ENCODE results near the gene TENM4. TPM values are rescaled to one million over a fixed set of nuclear protein-coding genes. Genes with fewer than 3 reads are reported as not detected.

TENM4 gene
- polyA plus RNA-seq, 2 of the 4 experiments (the other 2 are of a cell fraction) = 0.06 to 0.31 TPM

- DNase-seq (ENCODE audit: low read depth in 1 of 2, low spot score in 1 of 2) = no peak
- ATAC-seq = no peak
- POLR2A ChIA-PET = no interaction called here
- Histone ChIP-seq H3K4me3 (no peak overlapping the region), H3K4me1 (no peaks in the 10 kb centered on the region), H3K4me2 (no peak overlapping the region), H3K27ac (no peak overlapping the region), H3K9me3 (no peaks in the 10 kb centered on the region)
- FAIRE-seq = no peak
- CTCF ChIA-PET = interaction anchor here (1.2 kb wide), 1 partner anchor 9 kb away, joined by 3 read pairs; the partner anchor contains the start of gene TENM4
- TF ChIP-seq HDAC2 (IDR thresholded peaks at IDR 0.05) (no peak), MYC (IDR thresholded peaks at IDR 0.05; ENCODE audit: borderline replicate concordance, low read length) (no peak), SMC3 (IDR thresholded peaks at IDR 0.05) (no peak), FOSB (CRISPR knock-in tag; IDR thresholded peaks at IDR 0.05) (no peak), EHMT2 (IDR thresholded peaks at IDR 0.05; ENCODE audit: low read depth) (no peak), ZNF302 (CRISPR knock-in tag; IDR thresholded peaks at IDR 0.05) (no peak), ZSCAN20 (CRISPR knock-in tag; IDR thresholded peaks at IDR 0.05) (no peak), ZFP36 (IDR thresholded peaks at IDR 0.05; ENCODE audit: borderline replicate concordance, partially characterized antibody) (no peak), HOXB13 (CRISPR knock-in tag; IDR thresholded peaks at IDR 0.05; ENCODE audit: low read depth) (no peak), HOXA7 (CRISPR knock-in tag; IDR thresholded peaks at IDR 0.05) (no peak), EP300 (IDR thresholded peaks at IDR 0.05) (no peak), RFX5 (IDR thresholded peaks at IDR 0.05) (no peak), GATA3 (IDR thresholded peaks at IDR 0.05; ENCODE audit: borderline replicate concordance) (no peak)
- 15% methylated on average over 2 of the region's 2 CpGs for WGBS (ENCODE audit: missing lambda C conversion rate)
Measured at GRCh38 chr11:79432138-79432537, 8.7 kb downstream of the TENM4 start.

- no peak for ATAC-seq
- H3K9me3 ChIP-seq = no peaks in the 10 kb centered on the region
- no peaks in the 10 kb centered on the region for H3K4me1 ChIP-seq
- POLR2A ChIA-PET = no interaction called here
- H3K27ac ChIP-seq = no peak overlapping the region
- TF ChIP-seq JUN (IDR thresholded peaks at IDR 0.05) (no peak), GATA3 (IDR thresholded peaks at IDR 0.05; ENCODE audit: borderline replicate concordance) (no peak), ZNF302 (CRISPR knock-in tag; IDR thresholded peaks at IDR 0.05) (no peak), CBX2 (IDR thresholded peaks at IDR 0.05; ENCODE audit: borderline replicate concordance, low read depth) (no peak), HES2 (IDR thresholded peaks at IDR 0.05) (no peak), RNF2 (IDR thresholded peaks at IDR 0.05; ENCODE audit: borderline replicate concordance, low read depth) (no peak), USF2 (IDR thresholded peaks at IDR 0.05) (no peak), PBX3 (IDR thresholded peaks at IDR 0.05) (no peak)
- CTCF ChIA-PET = interaction anchor here (0.8 to 1.2 kb wide), 2 partner anchors 9 to 10 kb away, joined by 3 read pairs; partner anchors contain the start of gene TENM4
- no peak for DNase-seq (ENCODE audit: low read depth in 1 of 2, low spot score in 1 of 2)
- WGBS (ENCODE audit: missing lambda C conversion rate) = 12% methylated on average over 1 of the region's 1 CpG
- FAIRE-seq = no peak
- H3K4me2 ChIP-seq = no peak overlapping the region
- no peak overlapping the region for H3K4me3 ChIP-seq
Measured at GRCh38 chr11:79431535-79431934, 9.3 kb downstream of the TENM4 start.

GRCh38 chr11:79430280-79430679 is 10.6 kb downstream of the TENM4 start:
- H3K27ac ChIP-seq = no peak overlapping the region
- H3K9me3 ChIP-seq = no peaks in the 10 kb centered on the region
- no peak overlapping the region for H3K4me3 ChIP-seq
- H3K4me1 ChIP-seq = no peaks in the 10 kb centered on the region
- ChIA-PET CTCF (no interaction called here), POLR2A (no interaction called here)
- DNase-seq (ENCODE audit: low read depth in 1 of 2, low spot score in 1 of 2) = no peak
- no peak overlapping the region for H3K4me2 ChIP-seq
- no peak for FAIRE-seq
- ATAC-seq = peak; percentile 46 to 66; a peak in 4 of 6 replicates
- TF ChIP-seq ZSCAN20 (CRISPR knock-in tag; IDR thresholded peaks at IDR 0.05) = no peak
- no peak for TF ChIP-seq REST (IDR thresholded peaks at IDR 0.05)
- no peak for TF ChIP-seq RFX5 (IDR thresholded peaks at IDR 0.05)
- no peak for TF ChIP-seq ATOH8 (CRISPR knock-in tag; IDR thresholded peaks at IDR 0.05; ENCODE audit: low read depth)
- TF ChIP-seq NPAS2 (CRISPR knock-in tag; IDR thresholded peaks at IDR 0.05; ENCODE audit: borderline replicate concordance) = no peak
- no peak for TF ChIP-seq RARB (CRISPR knock-in tag; IDR thresholded peaks at IDR 0.05)
- TF ChIP-seq ZC3H11A (IDR thresholded peaks at IDR 0.05) = no peak
- no peak for TF ChIP-seq CHD2 (IDR thresholded peaks at IDR 0.05; ENCODE audit: low read length, partially characterized antibody)
- TF ChIP-seq EP300 (IDR thresholded peaks at IDR 0.05) = no peak
- no peak for TF ChIP-seq USF2 (IDR thresholded peaks at IDR 0.05)
- no peak for TF ChIP-seq POLR2A (IDR thresholded peaks at IDR 0.05; ENCODE audit: low read length)
- no peak for TF ChIP-seq TFCP2L1 (CRISPR knock-in tag; IDR thresholded peaks at IDR 0.05)
- no peak for TF ChIP-seq SREBF2 (IDR thresholded peaks at IDR 0.05)
